ENCODE measurements around the gene INPP1. TPM values are rescaled to one million over a fixed set of nuclear protein-coding genes. Genes with fewer than 3 reads are reported as not detected.

The INPP1 gene
- polyA plus RNA-seq, 1 donor (not counting 4 experiments of a cell fraction or from before 2014, with no cell fraction given): 6.3 TPM

DNA sequence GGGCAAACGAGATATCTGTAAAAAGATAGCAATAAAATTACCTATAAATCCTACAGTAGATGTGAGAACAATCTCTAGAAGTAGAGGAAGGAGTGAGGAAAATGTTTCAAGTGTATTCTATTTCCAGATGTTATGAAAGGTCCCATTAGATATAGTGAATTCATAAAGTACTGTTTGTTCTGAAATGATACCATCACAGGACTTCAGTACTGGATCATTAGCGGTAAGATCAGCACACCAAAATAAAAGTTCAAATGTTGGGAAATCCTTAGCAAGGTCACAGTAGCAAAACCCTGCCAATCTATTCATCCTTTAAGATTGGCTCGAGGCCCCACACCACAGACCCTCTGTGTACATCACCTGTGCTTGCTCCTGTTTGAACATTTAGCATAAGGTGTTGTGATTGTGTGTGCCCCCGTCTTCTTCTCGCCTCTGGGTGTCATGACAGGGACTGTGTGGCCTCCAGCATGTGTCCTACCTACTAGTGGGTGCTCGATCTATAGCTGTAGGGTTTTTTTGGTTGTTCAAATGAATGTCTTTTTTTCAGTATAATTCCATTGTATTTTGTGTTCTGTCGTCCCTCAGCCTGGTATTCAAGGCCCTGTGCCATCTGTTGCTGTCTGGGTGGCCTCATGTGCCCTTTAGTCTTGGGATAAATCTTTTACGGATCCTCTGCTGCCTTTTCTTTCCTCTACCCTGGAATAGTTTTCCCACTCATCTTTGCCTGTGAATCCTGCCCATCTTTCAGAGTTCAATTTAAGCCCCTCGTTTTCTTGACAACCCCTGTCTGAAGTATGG is 73.9 kb downstream of the INPP1 start:
- dilution Hi-C loops (cut with MboI; ENCODE audit: extremely low pct_ligation_motif_present, low sequenced_read_pairs): no loop called here
- FAIRE-seq (no peak), DNase-seq (ENCODE audit: low read depth, low spot score) (no peak)
- H3K4me2 ChIP-seq (ENCODE audit: control insufficient read depth, extremely low read depth, insufficient read depth, low read depth, low read length): no peak overlapping the region
- no peak overlapping the region for H3K9ac ChIP-seq (ENCODE audit: control insufficient read depth, extremely low read depth, insufficient read depth, low read length)
- H4K20me1 ChIP-seq (ENCODE audit: control insufficient read depth, extremely low read depth, insufficient read depth, low read length): no peaks in the 10 kb centered on the region
- H3K27me3 ChIP-seq (ENCODE audit: control insufficient read depth, extremely low read depth, insufficient read depth, low read length): no peaks in the 10 kb centered on the region
- no peaks in the 10 kb centered on the region for H3K9me3 ChIP-seq (ENCODE audit: control insufficient read depth, low read depth, low read length)
- H2AFZ ChIP-seq (ENCODE audit: control insufficient read depth, low read length): no peak overlapping the region
- TF ChIP-seq EZH2 (IDR thresholded peaks at IDR 0.05; ENCODE audit: low read length): no peak
- TF ChIP-seq, protein P1, sequence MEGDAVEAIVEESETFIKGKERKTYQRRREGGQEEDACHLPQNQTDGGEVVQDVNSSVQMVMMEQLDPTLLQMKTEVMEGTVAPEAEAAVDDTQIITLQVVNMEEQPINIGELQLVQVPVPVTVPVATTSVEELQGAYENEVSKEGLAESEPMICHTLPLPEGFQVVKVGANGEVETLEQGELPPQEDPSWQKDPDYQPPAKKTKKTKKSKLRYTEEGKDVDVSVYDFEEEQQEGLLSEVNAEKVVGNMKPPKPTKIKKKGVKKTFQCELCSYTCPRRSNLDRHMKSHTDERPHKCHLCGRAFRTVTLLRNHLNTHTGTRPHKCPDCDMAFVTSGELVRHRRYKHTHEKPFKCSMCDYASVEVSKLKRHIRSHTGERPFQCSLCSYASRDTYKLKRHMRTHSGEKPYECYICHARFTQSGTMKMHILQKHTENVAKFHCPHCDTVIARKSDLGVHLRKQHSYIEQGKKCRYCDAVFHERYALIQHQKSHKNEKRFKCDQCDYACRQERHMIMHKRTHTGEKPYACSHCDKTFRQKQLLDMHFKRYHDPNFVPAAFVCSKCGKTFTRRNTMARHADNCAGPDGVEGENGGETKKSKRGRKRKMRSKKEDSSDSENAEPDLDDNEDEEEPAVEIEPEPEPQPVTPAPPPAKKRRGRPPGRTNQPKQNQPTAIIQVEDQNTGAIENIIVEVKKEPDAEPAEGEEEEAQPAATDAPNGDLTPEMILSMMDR (optimal IDR thresholded peaks at IDR 0.05 in 1 of 3, IDR thresholded peaks at IDR 0.05 in 1 of 3, conservative IDR thresholded peaks at IDR 0.05 in 1 of 3; ENCODE audit: extremely low read depth in 1 of 3, insufficient read depth in 2 of 3, low read length in 3 of 3): no peak
- peaks cover 2% of the 10 kb centered on the region for H3K9me1 ChIP-seq (ENCODE audit: control insufficient read depth, extremely low read depth, insufficient read depth, low read length)
- H3K27ac ChIP-seq (ENCODE audit: control insufficient read depth, insufficient read depth, low read length): no peak overlapping the region
- no peaks in the 10 kb centered on the region for H3K79me2 ChIP-seq (ENCODE audit: control insufficient read depth, insufficient read depth, low read length)
- no peaks in the 10 kb centered on the region for H3K36me3 ChIP-seq (ENCODE audit: control insufficient read depth in 2 of 2, extremely low read depth in 1 of 2, insufficient read depth in 2 of 2, low read length in 2 of 2)
- H3K4me3 ChIP-seq (ENCODE audit: control insufficient read depth in 2 of 3, extremely low read depth in 1 of 3, insufficient read depth in 2 of 3, low read depth in 1 of 3, low read length in 3 of 3): no peak overlapping the region
- H3K4me1 ChIP-seq (ENCODE audit: control insufficient read depth, extremely low read depth, insufficient read depth, low read length): peaks cover 18% of the 10 kb centered on the region

DNA sequence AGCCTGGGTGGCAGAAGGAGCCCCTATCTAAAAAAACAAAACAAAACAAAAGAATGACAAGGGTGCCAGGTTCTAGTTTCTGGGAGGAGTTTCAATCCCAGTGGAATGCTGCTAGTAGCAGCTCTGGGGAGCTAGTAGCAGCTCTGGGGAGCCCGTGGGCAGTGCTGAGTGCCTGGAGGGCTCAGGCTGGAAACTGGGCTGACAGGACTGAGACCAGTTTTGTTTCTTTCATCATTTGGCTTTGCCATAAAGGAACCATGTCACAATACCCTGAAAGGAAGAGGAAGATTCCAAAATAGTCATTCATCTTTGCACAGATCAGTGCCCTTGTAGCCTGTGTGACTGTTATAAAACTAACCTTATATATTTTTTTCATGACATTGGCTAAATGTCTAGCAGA is 75.3 kb downstream of the INPP1 start:
- no peaks in the 10 kb centered on the region for H3K36me3 ChIP-seq (ENCODE audit: control insufficient read depth in 2 of 2, extremely low read depth in 1 of 2, insufficient read depth in 2 of 2, low read length in 2 of 2)
- H2AFZ ChIP-seq (ENCODE audit: control insufficient read depth, low read length): no peak overlapping the region
- no peaks in the 10 kb centered on the region for H3K27me3 ChIP-seq (ENCODE audit: control insufficient read depth, extremely low read depth, insufficient read depth, low read length)
- H3K4me3 ChIP-seq (ENCODE audit: control insufficient read depth in 2 of 3, extremely low read depth in 1 of 3, insufficient read depth in 2 of 3, low read depth in 1 of 3, low read length in 3 of 3): no peak overlapping the region
- H3K4me2 ChIP-seq (ENCODE audit: control insufficient read depth, extremely low read depth, insufficient read depth, low read depth, low read length): no peak overlapping the region
- dilution Hi-C loops (cut with MboI; ENCODE audit: extremely low pct_ligation_motif_present, low sequenced_read_pairs): no loop called here
- no peak for DNase-seq (ENCODE audit: low read depth, low spot score)
- peaks cover 1% of the 10 kb centered on the region for H3K9me1 ChIP-seq (ENCODE audit: control insufficient read depth, extremely low read depth, insufficient read depth, low read length)
- no peak overlapping the region for H3K27ac ChIP-seq (ENCODE audit: control insufficient read depth, insufficient read depth, low read length)
- H3K79me2 ChIP-seq (ENCODE audit: control insufficient read depth, insufficient read depth, low read length): no peaks in the 10 kb centered on the region
- TF ChIP-seq, protein P1 (optimal IDR thresholded peaks at IDR 0.05 in 1 of 3, IDR thresholded peaks at IDR 0.05 in 1 of 3, conservative IDR thresholded peaks at IDR 0.05 in 1 of 3; ENCODE audit: extremely low read depth in 1 of 3, insufficient read depth in 2 of 3, low read length in 3 of 3): no peak
- TF ChIP-seq EZH2 (IDR thresholded peaks at IDR 0.05; ENCODE audit: low read length): no peak
- H3K9me3 ChIP-seq (ENCODE audit: control insufficient read depth, low read depth, low read length): no peaks in the 10 kb centered on the region
- peaks cover 6% of the 10 kb centered on the region for H3K4me1 ChIP-seq (ENCODE audit: control insufficient read depth, extremely low read depth, insufficient read depth, low read length)
- H4K20me1 ChIP-seq (ENCODE audit: control insufficient read depth, extremely low read depth, insufficient read depth, low read length): no peaks in the 10 kb centered on the region
- FAIRE-seq: no peak
- H3K9ac ChIP-seq (ENCODE audit: control insufficient read depth, extremely low read depth, insufficient read depth, low read length): no peak overlapping the region
